ENCODE measurements around the gene FGD5. TPM values are rescaled to one million over a fixed set of nuclear protein-coding genes. Genes with fewer than 3 reads are reported as not detected.

FGD5 gene
- total and polyA plus RNA-seq, 8 donors: 1.2 to 34.1 (median 9.0) TPM

GRCh38 chr3:14967285-14967684, 148.5 kb downstream of the FGD5 start:
- Histone ChIP-seq H3K4me1 (no peaks in the 10 kb centered on the region), H3K27me3 (no peaks in the 10 kb centered on the region), H3K36me3 (peaks cover 2 to 36% (median 23%) of the 10 kb centered on the region in 4 donors), H3K4me3 (no peak overlapping the region), H3K27ac (no peak overlapping the region), H3K9me3 (no peaks in the 10 kb centered on the region)
- 43 to 72% (median 53%) methylated on average over 1 of the region's 1 CpG for WGBS, 5 donors
- no peak for DNase-seq
- intact Hi-C loops (cut with DNase I; ENCODE audit: low total_unique reads): no loop called here
- no peak for TF ChIP-seq EP300 (IDR thresholded peaks at IDR 0.05)

DNA sequence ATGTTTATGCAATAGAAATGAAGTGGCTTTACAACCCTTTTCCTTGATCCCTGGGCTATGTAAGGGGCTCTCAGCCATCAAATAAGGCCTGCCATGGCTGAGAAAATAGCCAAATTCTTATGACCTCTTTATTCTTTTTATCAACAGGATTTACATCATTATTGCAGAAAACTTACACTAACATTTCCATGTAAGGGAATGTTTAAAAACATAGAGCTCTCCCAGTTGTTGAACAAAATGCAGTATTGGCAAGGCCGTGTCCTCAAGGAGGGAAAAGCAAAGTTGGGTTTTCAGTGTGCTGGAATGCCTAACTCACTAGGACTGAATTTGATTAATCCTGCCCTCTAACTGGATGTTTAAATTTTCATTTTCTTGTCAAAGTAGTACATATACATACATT, 150.9 kb downstream of the FGD5 start:
- no peak overlapping the region for H3K4me3 ChIP-seq
- intact Hi-C loops (cut with DNase I; ENCODE audit: low total_unique reads): no loop called here

GRCh38 chr3:14976317-14976716, 157.6 kb downstream of the FGD5 start:
- no peak for DNase-seq
- TF ChIP-seq, protein P1, sequence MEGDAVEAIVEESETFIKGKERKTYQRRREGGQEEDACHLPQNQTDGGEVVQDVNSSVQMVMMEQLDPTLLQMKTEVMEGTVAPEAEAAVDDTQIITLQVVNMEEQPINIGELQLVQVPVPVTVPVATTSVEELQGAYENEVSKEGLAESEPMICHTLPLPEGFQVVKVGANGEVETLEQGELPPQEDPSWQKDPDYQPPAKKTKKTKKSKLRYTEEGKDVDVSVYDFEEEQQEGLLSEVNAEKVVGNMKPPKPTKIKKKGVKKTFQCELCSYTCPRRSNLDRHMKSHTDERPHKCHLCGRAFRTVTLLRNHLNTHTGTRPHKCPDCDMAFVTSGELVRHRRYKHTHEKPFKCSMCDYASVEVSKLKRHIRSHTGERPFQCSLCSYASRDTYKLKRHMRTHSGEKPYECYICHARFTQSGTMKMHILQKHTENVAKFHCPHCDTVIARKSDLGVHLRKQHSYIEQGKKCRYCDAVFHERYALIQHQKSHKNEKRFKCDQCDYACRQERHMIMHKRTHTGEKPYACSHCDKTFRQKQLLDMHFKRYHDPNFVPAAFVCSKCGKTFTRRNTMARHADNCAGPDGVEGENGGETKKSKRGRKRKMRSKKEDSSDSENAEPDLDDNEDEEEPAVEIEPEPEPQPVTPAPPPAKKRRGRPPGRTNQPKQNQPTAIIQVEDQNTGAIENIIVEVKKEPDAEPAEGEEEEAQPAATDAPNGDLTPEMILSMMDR (IDR thresholded peaks at IDR 0.05): no peak
- TF ChIP-seq POLR2AphosphoS5 (IDR thresholded peaks at IDR 0.05) (no peak), EP300 (IDR thresholded peaks at IDR 0.05) (no peak), POLR2A (IDR thresholded peaks at IDR 0.05) (no peak)
- Histone ChIP-seq H3K36me3 (peaks cover 5 to 45% (median 30%) of the 10 kb centered on the region in 4 donors), H3K27me3 (no peaks in the 10 kb centered on the region), H3K9me3 (no peaks in the 10 kb centered on the region), H3K4me3 (no peak overlapping the region), H3K27ac (no peak overlapping the region), H3K4me1 (peaks cover 0 to 17% (median 0%) of the 10 kb centered on the region in 4 donors)
- intact Hi-C loops (cut with DNase I; ENCODE audit: low total_unique reads): no loop called here
- WGBS, 5 donors: 68 to 85% (median 73%) methylated on average over 1 of the region's 1 CpG

More for the DNA sequence above, 150.9 kb downstream of the FGD5 start:
- Histone ChIP-seq H3K27me3 (no peaks in the 10 kb centered on the region), H3K27ac (peak overlapping the region in 1 of 5 donors; percentile 24), H3K36me3 (peaks cover 5 to 52% (median 39%) of the 10 kb centered on the region in 4 donors), H3K4me1 (no peaks in the 10 kb centered on the region), H3K9me3 (no peaks in the 10 kb centered on the region)
- WGBS, 5 donors: 64 to 89% (median 81%) methylated on average over 1 of the region's 1 CpG
- TF ChIP-seq, protein P1 (IDR thresholded peaks at IDR 0.05): no peak
- no peak for TF ChIP-seq EP300 (IDR thresholded peaks at IDR 0.05)
- peak in 1 of 2 donors; percentile 23 for DNase-seq

DNA sequence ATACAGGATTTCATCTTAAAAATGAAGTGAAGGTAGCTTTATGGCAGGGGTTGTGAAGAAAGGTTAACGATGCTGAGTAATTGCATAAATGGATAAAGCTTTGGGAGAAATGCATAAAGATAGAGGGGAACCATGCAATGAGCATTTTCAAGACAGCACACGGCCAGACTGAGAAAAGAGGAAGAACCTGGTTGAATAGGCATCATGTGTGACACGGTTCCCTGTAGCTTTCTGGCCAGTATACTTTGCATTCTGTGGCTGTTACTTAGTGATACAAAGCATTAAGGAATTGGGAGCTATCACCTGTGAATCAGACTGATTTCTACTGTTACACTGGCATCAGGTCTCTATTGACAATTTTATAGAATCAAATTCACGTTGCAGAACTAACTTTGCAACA, 161.9 kb downstream of the FGD5 start:
- H3K36me3 ChIP-seq: peaks cover 0 to 11% (median 0%) of the 10 kb centered on the region in 4 donors
- H3K9me3 ChIP-seq: no peaks in the 10 kb centered on the region
- no peak overlapping the region for H3K4me3 ChIP-seq
- TF ChIP-seq, protein P1 (IDR thresholded peaks at IDR 0.05): no peak
- TF ChIP-seq EP300 (IDR thresholded peaks at IDR 0.05) (no peak), POLR2A (IDR thresholded peaks at IDR 0.05) (no peak), POLR2AphosphoS5 (IDR thresholded peaks at IDR 0.05) (no peak)
- WGBS, 5 donors: 76 to 91% (median 84%) methylated on average over 4 of the region's 4 CpGs
- H3K27me3 ChIP-seq: no peaks in the 10 kb centered on the region
- H3K4me1 ChIP-seq: peaks cover 0 to 16% (median 0%) of the 10 kb centered on the region in 4 donors
- intact Hi-C loops (cut with DNase I; ENCODE audit: low total_unique reads): no loop called here
- DNase-seq: no peak
- no peak overlapping the region for H3K27ac ChIP-seq

Other genes with a start within 250 kb of the FGD5 start
- 10 to 100 TPM in 4 of 5 donors, 1 to 10 TPM in 1; 8.5 to 44.0 (median 19.6) TPM for gene CCDC174, start 167.2 kb upstream of the FGD5 start, total RNA-seq
- gene CCDC174, start 167.2 kb upstream of the FGD5 start, polyA plus RNA-seq: 10 to 100 TPM; 12.5 to 26.7 (median 15.3) TPM
- gene C3orf20, start 143.8 kb upstream of the FGD5 start, total RNA-seq: under 1 TPM in 1 of 5 donors, not detected in 4; 0.37 TPM
- gene C3orf20, start 143.8 kb upstream of the FGD5 start, polyA plus RNA-seq: not detected
- 10 to 100 TPM in 4 of 5 donors, 1 to 10 TPM in 1; 8.7 to 73.6 (median 28.6) TPM for gene NR2C2, start 128.6 kb downstream of the FGD5 start, total RNA-seq
- gene NR2C2, start 128.6 kb downstream of the FGD5 start, polyA plus RNA-seq: 1 to 10 TPM; 5.0 to 5.5 (median 5.0) TPM
- gene MRPS25, start 246.4 kb downstream of the FGD5 start, total RNA-seq: 100 to 1,000 TPM in 1 of 5 donors, 10 to 100 TPM in 4; 13.9 to 126 (median 24.9) TPM
- 10 to 100 TPM; 17.7 to 51.9 (median 38.3) TPM for gene MRPS25, start 246.4 kb downstream of the FGD5 start, polyA plus RNA-seq

Data from stomach (tissue), 9 donors.